Ishikawa (cell line): ENCODE results near the gene HSD17B4.

Experiments
- NFIC ChIP-seq: IDR thresholded peaks from 2 replicates; pipeline ENCODE4 v1.6.1; 2012
- RAD21 ChIP-seq: IDR thresholded peaks from 2 replicates; pipeline ENCODE4 v1.6.1; 2012; ENCODE audit warnings: low read depth
- TEAD4 ChIP-seq: IDR thresholded peaks from 2 replicates; pipeline ENCODE4 v1.6.1; 2012
- YY1 ChIP-seq: IDR thresholded peaks from 2 replicates; pipeline ENCODE4 v1.6.1; 2012; ENCODE audit warnings: low read depth
- TF ChIP-seq, protein P1 (sequence below): IDR thresholded peaks from 2 replicates; pipeline ENCODE4 v1.6.1; 2012; ENCODE audit warnings: low read depth, mild to moderate bottlenecking

DNA sequence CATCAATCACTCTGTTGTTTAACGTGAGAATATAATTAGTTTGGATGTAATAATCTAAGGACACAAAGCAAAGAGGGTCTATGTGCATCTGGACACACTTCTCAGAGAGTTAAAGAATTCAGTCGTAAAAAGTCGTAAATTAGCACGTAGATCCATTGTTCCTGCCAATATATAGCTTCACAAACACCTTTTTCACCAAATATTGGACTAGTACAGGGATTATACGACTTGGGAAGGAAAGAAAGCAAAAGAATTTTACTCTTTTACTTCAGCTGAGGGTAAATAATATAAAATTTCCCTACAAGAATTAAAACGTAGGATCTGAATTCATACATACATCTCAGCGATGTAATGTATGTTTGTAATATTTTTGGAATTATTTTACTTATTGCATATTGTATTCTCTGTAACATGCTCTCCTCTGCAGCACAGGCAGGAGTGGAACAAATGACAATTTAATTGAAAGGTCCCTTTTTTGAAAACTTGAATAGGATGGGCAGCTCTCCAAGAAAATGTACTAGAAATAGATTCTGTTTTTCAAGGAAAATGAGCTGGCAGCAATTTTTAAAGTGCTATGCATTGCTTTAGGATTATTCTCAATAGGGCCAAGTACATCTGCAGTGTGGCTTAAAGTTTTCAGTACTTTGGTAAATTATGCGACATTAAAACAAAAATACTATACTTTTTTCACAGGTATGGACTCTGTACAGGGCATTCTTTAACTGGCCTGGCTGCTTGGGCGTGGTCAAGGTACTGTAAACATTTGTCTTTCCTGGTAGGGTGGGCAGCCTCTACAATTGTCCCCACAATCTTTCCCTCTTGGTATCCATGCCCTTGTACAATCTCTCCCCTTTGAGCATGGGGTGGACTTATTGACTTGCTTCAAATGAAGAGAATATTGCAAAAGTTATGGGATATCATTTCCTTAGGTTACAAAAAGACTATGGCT lies 39.7 kb upstream of the HSD17B4 start:
- TF ChIP-seq TEAD4 (no peak), RAD21 (no peak), NFIC (no peak), YY1 (no peak)
- TF ChIP-seq, protein P1, sequence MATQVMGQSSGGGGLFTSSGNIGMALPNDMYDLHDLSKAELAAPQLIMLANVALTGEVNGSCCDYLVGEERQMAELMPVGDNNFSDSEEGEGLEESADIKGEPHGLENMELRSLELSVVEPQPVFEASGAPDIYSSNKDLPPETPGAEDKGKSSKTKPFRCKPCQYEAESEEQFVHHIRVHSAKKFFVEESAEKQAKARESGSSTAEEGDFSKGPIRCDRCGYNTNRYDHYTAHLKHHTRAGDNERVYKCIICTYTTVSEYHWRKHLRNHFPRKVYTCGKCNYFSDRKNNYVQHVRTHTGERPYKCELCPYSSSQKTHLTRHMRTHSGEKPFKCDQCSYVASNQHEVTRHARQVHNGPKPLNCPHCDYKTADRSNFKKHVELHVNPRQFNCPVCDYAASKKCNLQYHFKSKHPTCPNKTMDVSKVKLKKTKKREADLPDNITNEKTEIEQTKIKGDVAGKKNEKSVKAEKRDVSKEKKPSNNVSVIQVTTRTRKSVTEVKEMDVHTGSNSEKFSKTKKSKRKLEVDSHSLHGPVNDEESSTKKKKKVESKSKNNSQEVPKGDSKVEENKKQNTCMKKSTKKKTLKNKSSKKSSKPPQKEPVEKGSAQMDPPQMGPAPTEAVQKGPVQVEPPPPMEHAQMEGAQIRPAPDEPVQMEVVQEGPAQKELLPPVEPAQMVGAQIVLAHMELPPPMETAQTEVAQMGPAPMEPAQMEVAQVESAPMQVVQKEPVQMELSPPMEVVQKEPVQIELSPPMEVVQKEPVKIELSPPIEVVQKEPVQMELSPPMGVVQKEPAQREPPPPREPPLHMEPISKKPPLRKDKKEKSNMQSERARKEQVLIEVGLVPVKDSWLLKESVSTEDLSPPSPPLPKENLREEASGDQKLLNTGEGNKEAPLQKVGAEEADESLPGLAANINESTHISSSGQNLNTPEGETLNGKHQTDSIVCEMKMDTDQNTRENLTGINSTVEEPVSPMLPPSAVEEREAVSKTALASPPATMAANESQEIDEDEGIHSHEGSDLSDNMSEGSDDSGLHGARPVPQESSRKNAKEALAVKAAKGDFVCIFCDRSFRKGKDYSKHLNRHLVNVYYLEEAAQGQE: no peak
